ENCODE data around the gene OCEL1. TPM values are rescaled to one million over a fixed set of nuclear protein-coding genes. Genes with fewer than 3 reads are reported as not detected.

OCEL1 gene
- total RNA-seq, 1 donor from 2014 or later, result 10.4 TPM

- Mint-ChIP-seq H3K27me3 (ENCODE audit: low read depth) (peaks cover 5% of the 10 kb centered on the region), H3K9me3 (no peaks in the 10 kb centered on the region), H3K4me1 (peaks cover 49% of the 10 kb centered on the region), H3K27ac (ENCODE audit: unreplicated experiment) (no peak overlapping the region), H3K4me3 (peak overlapping the region; percentile 98), H3K36me3 (ENCODE audit: low read depth) (peaks cover 3% of the 10 kb centered on the region)
- TF ChIP-seq CTCF (conservative IDR thresholded peaks at IDR 0.05), result no peak
- DNase-seq (ENCODE audit: low read depth, low spot score), result no peak
Observed at GRCh38 chr19:17242431-17243208, 16.6 kb downstream of the OCEL1 start.

GRCh38 chr19:17243211-17243829 lies 17.3 kb downstream of the OCEL1 start:
- no peak for DNase-seq (ENCODE audit: low read depth, low spot score)
- Mint-ChIP-seq H3K36me3 (ENCODE audit: low read depth) (peaks cover 3% of the 10 kb centered on the region), H3K27me3 (ENCODE audit: low read depth) (peaks cover 8% of the 10 kb centered on the region), H3K4me1 (peaks cover 56% of the 10 kb centered on the region), H3K27ac (ENCODE audit: unreplicated experiment) (no peak overlapping the region), H3K9me3 (no peaks in the 10 kb centered on the region), H3K4me3 (peak overlapping the region; percentile 98)
- no peak for TF ChIP-seq CTCF (conservative IDR thresholded peaks at IDR 0.05)

GRCh38 chr19:17243830-17244617 lies 18.0 kb downstream of the OCEL1 start:
- no peak for TF ChIP-seq CTCF (conservative IDR thresholded peaks at IDR 0.05)
- Mint-ChIP-seq H3K27ac (ENCODE audit: unreplicated experiment) (peak overlapping the region; percentile 94), H3K27me3 (ENCODE audit: low read depth) (peaks cover 9% of the 10 kb centered on the region), H3K4me1 (peaks cover 63% of the 10 kb centered on the region), H3K4me3 (peak overlapping the region; percentile 98), H3K36me3 (ENCODE audit: low read depth) (peaks cover 3% of the 10 kb centered on the region), H3K9me3 (no peaks in the 10 kb centered on the region)
- no peak for DNase-seq (ENCODE audit: low read depth, low spot score)

GRCh38 chr19:17244618-17245534 lies 18.9 kb downstream of the OCEL1 start:
- H3K4me1 Mint-ChIP-seq, result peaks cover 64% of the 10 kb centered on the region
- peaks cover 9% of the 10 kb centered on the region for H3K27me3 Mint-ChIP-seq (ENCODE audit: low read depth)
- TF ChIP-seq CTCF (conservative IDR thresholded peaks at IDR 0.05), result no peak
- H3K4me3 Mint-ChIP-seq, result peak overlapping the region; percentile 98
- no peak for DNase-seq (ENCODE audit: low read depth, low spot score)
- peaks cover 3% of the 10 kb centered on the region for H3K36me3 Mint-ChIP-seq (ENCODE audit: low read depth)
- no peaks in the 10 kb centered on the region for H3K9me3 Mint-ChIP-seq
- H3K27ac Mint-ChIP-seq (ENCODE audit: unreplicated experiment), result peak overlapping the region; percentile 94

- TF ChIP-seq CTCF (conservative IDR thresholded peaks at IDR 0.05), result no peak
- Mint-ChIP-seq H3K36me3 (ENCODE audit: low read depth) (peaks cover 3% of the 10 kb centered on the region), H3K4me3 (peak within 1 kb of the TSS; percentile 98), H3K9me3 (no peaks in the 10 kb centered on the region), H3K4me1 (peaks cover 57% of the 10 kb centered on the region), H3K27me3 (ENCODE audit: low read depth) (peaks cover 9% of the 10 kb centered on the region), H3K27ac (ENCODE audit: unreplicated experiment) (peak within 1 kb of the TSS; percentile 98)
- DNase-seq (ENCODE audit: low read depth, low spot score), result no peak
Observed at GRCh38 chr19:17245535-17245984, 19.5 kb downstream of the OCEL1 start, which contains the start of gene NR2F6. Gene NR2F6 (minus strand): TSS chr19:17245919. CDS start chr19:17245220, 699 bp downstream.

All from neural crest cell (in vitro differentiated cells).